ENCODE results near the gene SBSN. TPM values are rescaled to one million over a fixed set of nuclear protein-coding genes. Genes with fewer than 3 reads are reported as not detected.

Gene SBSN
- total RNA-seq, 1 experiment from 2014 or later: not detected

- Histone ChIP-seq H3K9ac (ENCODE audit: low read length) (no peak overlapping the region), H3K27me3 (ENCODE audit: low read length) (no peaks in the 10 kb centered on the region), H3K4me3 (ENCODE audit: low read length) (no peak overlapping the region), H4K20me1 (ENCODE audit: insufficient read depth, low read depth, low read length) (no peaks in the 10 kb centered on the region), H3K36me3 (ENCODE audit: insufficient read depth, low read length) (no peaks in the 10 kb centered on the region), H3K9me2 (replicated peaks; ENCODE audit: insufficient read depth, low read length) (no peaks in the 10 kb centered on the region), H2AFZ (ENCODE audit: low read length) (no peak overlapping the region), H3K9me3 (ENCODE audit: low read length) (no peaks in the 10 kb centered on the region), H3K79me2 (ENCODE audit: low read length) (no peaks in the 10 kb centered on the region), H3K4me2 (ENCODE audit: low read depth, low read length, poor library complexity, severe bottlenecking) (no peak overlapping the region), H3K27ac (ENCODE audit: low read length) (no peak overlapping the region), H3K4me1 (ENCODE audit: low read length) (no peaks in the 10 kb centered on the region)
- no peak for DNase-seq
These were observed 11.8 kb downstream of the SBSN start for GRCh38 chr19:35516310-35516709.

DNA sequence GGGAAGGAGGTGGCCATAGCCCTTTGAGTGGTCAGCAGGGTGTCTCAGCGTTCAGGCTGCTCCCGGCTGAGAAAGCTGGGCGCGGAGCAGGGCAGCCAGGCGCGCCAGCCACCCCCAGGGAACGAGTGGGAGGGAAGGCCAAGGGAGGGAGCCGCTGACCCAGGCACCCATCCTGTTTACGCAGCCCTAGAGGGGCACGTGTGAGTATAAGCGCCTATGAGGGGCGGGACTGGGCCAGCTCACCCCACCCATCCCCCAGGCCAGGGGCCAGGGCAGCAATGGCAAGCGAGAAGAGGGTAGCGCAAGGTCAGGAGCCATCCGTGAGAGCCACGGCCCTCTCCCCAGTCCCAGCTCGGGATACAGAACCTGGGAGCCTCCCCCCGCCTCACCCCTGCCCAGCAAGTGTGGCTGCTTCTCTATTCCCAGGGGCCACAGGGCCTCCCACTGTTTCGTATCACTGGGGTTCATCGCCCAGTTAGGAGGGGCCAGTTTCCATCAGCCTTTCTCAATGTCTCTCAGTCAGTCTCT is 13.8 kb downstream of the SBSN start:
- H3K27me3 ChIP-seq (ENCODE audit: low read length): no peaks in the 10 kb centered on the region
- no peak overlapping the region for H3K9ac ChIP-seq (ENCODE audit: low read length)
- no peak for DNase-seq
- no peak overlapping the region for H3K4me3 ChIP-seq (ENCODE audit: low read length)
- no peaks in the 10 kb centered on the region for H3K9me2 ChIP-seq (replicated peaks; ENCODE audit: insufficient read depth, low read length)
- no peaks in the 10 kb centered on the region for H3K9me3 ChIP-seq (ENCODE audit: low read length)
- peaks cover 4% of the 10 kb centered on the region; the same call in 1 of the 2 replicates for H4K20me1 ChIP-seq (ENCODE audit: insufficient read depth, low read depth, low read length)
- no peak overlapping the region for H3K4me2 ChIP-seq (ENCODE audit: low read depth, low read length, poor library complexity, severe bottlenecking)
- peaks cover 7% of the 10 kb centered on the region for H3K4me1 ChIP-seq (ENCODE audit: low read length)
- H3K36me3 ChIP-seq (ENCODE audit: insufficient read depth, low read length): no peaks in the 10 kb centered on the region
- no peaks in the 10 kb centered on the region for H3K79me2 ChIP-seq (ENCODE audit: low read length)
- H3K27ac ChIP-seq (ENCODE audit: low read length): no peak overlapping the region
- no peak overlapping the region for H2AFZ ChIP-seq (ENCODE audit: low read length)

DNA sequence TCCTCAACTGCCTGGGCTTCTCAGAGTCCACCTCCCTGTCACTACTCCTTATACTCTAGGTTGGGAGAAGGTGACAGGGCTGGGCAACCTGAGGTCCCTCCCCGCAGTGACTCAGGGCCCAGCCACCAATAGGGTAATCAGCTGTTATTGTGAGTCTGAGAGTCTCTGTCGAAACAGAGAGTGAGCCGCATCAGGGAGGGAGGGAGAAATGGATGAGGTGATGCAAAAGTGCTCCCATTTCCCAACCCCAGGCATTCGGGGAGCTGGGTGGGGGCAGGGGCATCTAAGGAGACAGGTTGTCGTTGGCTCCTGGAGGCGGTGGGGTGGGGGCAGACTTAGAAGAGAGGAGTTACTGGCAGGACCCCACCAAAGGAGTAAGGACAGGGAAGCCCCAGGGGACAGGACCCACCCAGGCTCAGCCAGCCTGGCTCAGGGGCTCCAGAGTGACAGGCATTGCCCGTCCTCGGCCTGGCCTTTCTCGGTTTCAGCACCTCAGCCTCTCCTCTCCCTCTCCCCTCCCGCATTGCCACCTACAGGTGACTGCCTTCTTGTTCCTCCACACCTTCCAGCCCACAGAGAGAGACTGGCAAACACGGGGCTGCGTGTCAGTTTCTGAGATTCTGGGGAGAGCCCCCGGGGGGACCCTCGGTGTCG is 14.4 kb downstream of the SBSN start, which contains the start of gene DMKN:
Gene DMKN, minus strand, starts transcription at position 22 of the 654 bp plus-strand sequence. CDS start 174 bp downstream, outside the sequence.
- Histone ChIP-seq H3K27ac (ENCODE audit: low read length) (no peak within 1 kb of the TSS), H3K36me3 (ENCODE audit: insufficient read depth, low read length) (no peaks in the 10 kb centered on the region), H3K4me3 (ENCODE audit: low read length) (no peak within 1 kb of the TSS), H3K9me3 (ENCODE audit: low read length) (no peaks in the 10 kb centered on the region), H3K9ac (ENCODE audit: low read length) (no peak within 1 kb of the TSS), H3K4me1 (ENCODE audit: low read length) (peaks cover 7% of the 10 kb centered on the region), H3K9me2 (replicated peaks; ENCODE audit: insufficient read depth, low read length) (no peaks in the 10 kb centered on the region), H4K20me1 (ENCODE audit: insufficient read depth, low read depth, low read length) (peaks cover 4% of the 10 kb centered on the region; the same call in 1 of the 2 replicates), H2AFZ (ENCODE audit: low read length) (no peak within 1 kb of the TSS), H3K27me3 (ENCODE audit: low read length) (no peaks in the 10 kb centered on the region), H3K4me2 (ENCODE audit: low read depth, low read length, poor library complexity, severe bottlenecking) (no peak within 1 kb of the TSS), H3K79me2 (ENCODE audit: low read length) (no peaks in the 10 kb centered on the region)
- DNase-seq: no peak

DNA sequence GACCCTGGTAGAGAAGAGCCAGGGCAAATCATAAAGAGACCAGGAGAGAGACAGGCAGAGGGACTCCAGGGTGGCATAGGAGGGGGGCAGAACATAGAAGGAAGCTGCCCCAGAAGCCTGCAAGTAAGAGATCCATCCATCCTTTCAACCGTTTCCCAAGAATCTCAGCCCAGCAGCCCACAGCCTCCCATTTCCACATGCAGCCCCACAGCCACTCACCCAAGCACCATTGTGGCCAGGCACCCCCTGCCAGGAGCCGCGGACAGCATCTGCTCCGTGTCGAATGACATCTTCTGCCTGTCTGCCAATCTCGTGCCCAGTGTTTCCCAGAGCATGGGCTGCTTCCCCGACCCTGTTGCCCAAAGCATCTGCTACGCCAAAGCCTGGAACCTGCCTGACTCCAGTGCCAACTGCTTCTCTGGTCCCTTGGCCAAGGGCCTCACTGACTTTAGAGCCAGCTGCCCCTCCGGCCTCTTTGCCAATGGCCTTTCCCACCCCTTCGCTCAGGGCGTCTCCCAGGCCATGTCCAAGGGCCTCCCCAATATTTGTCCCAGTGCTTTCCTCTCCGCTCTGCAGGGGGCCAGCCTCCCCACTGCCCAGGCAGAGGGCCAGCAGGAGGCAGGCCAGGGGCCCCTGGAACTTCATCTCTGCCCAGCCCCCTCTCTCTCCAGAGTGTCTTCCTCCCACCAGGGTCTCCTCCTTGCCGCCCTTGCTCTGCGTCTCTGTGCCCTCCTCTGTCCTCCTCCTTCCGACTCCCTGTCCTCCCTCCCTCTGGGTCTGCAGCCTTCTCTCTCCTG is 15.1 kb downstream of the SBSN start:
- Histone ChIP-seq H3K4me3 (ENCODE audit: low read length) (no peak overlapping the region), H2AFZ (ENCODE audit: low read length) (no peak overlapping the region), H3K36me3 (ENCODE audit: insufficient read depth, low read length) (no peaks in the 10 kb centered on the region), H3K9me3 (ENCODE audit: low read length) (no peaks in the 10 kb centered on the region), H3K4me2 (ENCODE audit: low read depth, low read length, poor library complexity, severe bottlenecking) (no peak overlapping the region), H3K79me2 (ENCODE audit: low read length) (no peaks in the 10 kb centered on the region), H3K27me3 (ENCODE audit: low read length) (no peaks in the 10 kb centered on the region), H3K9me2 (replicated peaks; ENCODE audit: insufficient read depth, low read length) (no peaks in the 10 kb centered on the region), H3K27ac (ENCODE audit: low read length) (no peak overlapping the region), H3K9ac (ENCODE audit: low read length) (no peak overlapping the region), H3K4me1 (ENCODE audit: low read length) (peaks cover 7% of the 10 kb centered on the region), H4K20me1 (ENCODE audit: insufficient read depth, low read depth, low read length) (peaks cover 4% of the 10 kb centered on the region; the same call in 1 of the 2 replicates)
- no peak for DNase-seq

DNA sequence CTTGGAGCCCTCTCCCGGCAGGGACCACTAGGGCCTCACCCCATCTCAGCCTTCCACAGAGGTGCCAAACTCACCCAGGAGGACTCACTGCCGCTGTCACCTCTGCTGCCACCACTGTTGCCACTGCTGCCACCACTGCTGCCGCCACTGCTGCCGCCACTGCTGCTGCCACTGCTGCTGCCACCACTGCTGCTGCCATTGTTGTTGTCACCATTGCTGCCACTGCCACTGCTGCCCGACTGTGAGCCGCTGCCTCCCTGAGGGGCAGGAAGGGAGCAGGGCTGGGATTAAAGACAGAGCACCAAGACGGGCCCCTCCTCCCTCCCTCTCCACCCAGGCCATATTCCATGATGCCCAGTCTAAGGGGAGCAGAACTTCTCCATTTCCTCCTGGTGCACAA is 16.8 kb downstream of the SBSN start:
- Histone ChIP-seq H3K27ac (ENCODE audit: low read length) (no peak overlapping the region), H3K27me3 (ENCODE audit: low read length) (no peaks in the 10 kb centered on the region), H4K20me1 (ENCODE audit: insufficient read depth, low read depth, low read length) (peaks cover 4% of the 10 kb centered on the region; the same call in 1 of the 2 replicates), H3K4me3 (ENCODE audit: low read length) (no peak overlapping the region), H3K9me2 (replicated peaks; ENCODE audit: insufficient read depth, low read length) (no peaks in the 10 kb centered on the region), H3K36me3 (ENCODE audit: insufficient read depth, low read length) (no peaks in the 10 kb centered on the region), H3K9ac (ENCODE audit: low read length) (no peak overlapping the region), H3K9me3 (ENCODE audit: low read length) (no peaks in the 10 kb centered on the region), H3K4me1 (ENCODE audit: low read length) (peaks cover 7% of the 10 kb centered on the region), H2AFZ (ENCODE audit: low read length) (no peak overlapping the region), H3K4me2 (ENCODE audit: low read depth, low read length, poor library complexity, severe bottlenecking) (no peak overlapping the region), H3K79me2 (ENCODE audit: low read length) (no peaks in the 10 kb centered on the region)
- DNase-seq: no peak

GRCh38 chr19:35510626-35510964 is 17.5 kb downstream of the SBSN start:
- Histone ChIP-seq H4K20me1 (ENCODE audit: insufficient read depth, low read depth, low read length) (peaks cover 4% of the 10 kb centered on the region; the same call in 1 of the 2 replicates), H3K27ac (ENCODE audit: low read length) (no peak overlapping the region), H3K79me2 (ENCODE audit: low read length) (no peaks in the 10 kb centered on the region), H2AFZ (ENCODE audit: low read length) (no peak overlapping the region), H3K36me3 (ENCODE audit: insufficient read depth, low read length) (no peaks in the 10 kb centered on the region), H3K4me2 (ENCODE audit: low read depth, low read length, poor library complexity, severe bottlenecking) (no peak overlapping the region), H3K9me3 (ENCODE audit: low read length) (no peaks in the 10 kb centered on the region), H3K9me2 (replicated peaks; ENCODE audit: insufficient read depth, low read length) (no peaks in the 10 kb centered on the region), H3K4me3 (ENCODE audit: low read length) (no peak overlapping the region), H3K27me3 (ENCODE audit: low read length) (no peaks in the 10 kb centered on the region), H3K4me1 (ENCODE audit: low read length) (peaks cover 7% of the 10 kb centered on the region), H3K9ac (ENCODE audit: low read length) (no peak overlapping the region)
- DNase-seq: no peak

- H2AFZ ChIP-seq (ENCODE audit: low read length): no peak overlapping the region
- H3K9me3 ChIP-seq (ENCODE audit: low read length): no peaks in the 10 kb centered on the region
- no peaks in the 10 kb centered on the region for H3K27me3 ChIP-seq (ENCODE audit: low read length)
- H3K36me3 ChIP-seq (ENCODE audit: insufficient read depth, low read length): no peaks in the 10 kb centered on the region
- no peaks in the 10 kb centered on the region for H3K79me2 ChIP-seq (ENCODE audit: low read length)
- H3K4me2 ChIP-seq (ENCODE audit: low read depth, low read length, poor library complexity, severe bottlenecking): no peak overlapping the region
- no peak overlapping the region for H3K27ac ChIP-seq (ENCODE audit: low read length)
- H3K9me2 ChIP-seq (replicated peaks; ENCODE audit: insufficient read depth, low read length): no peaks in the 10 kb centered on the region
- peaks cover 4% of the 10 kb centered on the region; the same call in 1 of the 2 replicates for H4K20me1 ChIP-seq (ENCODE audit: insufficient read depth, low read depth, low read length)
- H3K4me1 ChIP-seq (ENCODE audit: low read length): peaks cover 7% of the 10 kb centered on the region
- H3K9ac ChIP-seq (ENCODE audit: low read length): no peak overlapping the region
- no peak overlapping the region; the same call in 1 of the 2 replicates for H3K4me3 ChIP-seq (ENCODE audit: low read length)
- DNase-seq: peak; percentile 89
These were observed 18.1 kb downstream of the SBSN start for GRCh38 chr19:35509861-35510625.

Data from Karpas-422 (cell line).